H9 (cell line): ENCODE measurements around the gene HSPB1. TPM values are rescaled to one million over a fixed set of nuclear protein-coding genes. Genes with fewer than 3 reads are reported as not detected.

Experiments
- DNase-seq: peaks from one replicate; pipeline ENCODE4 v3.0.0-alpha.2; 2017
- H2AFZ ChIP-seq: one replicate; pipeline ENCODE4 v1.6.1; 2013; ENCODE audit warnings: mild to moderate bottlenecking, low read length, control low read depth, moderate library complexity
- H2AK5ac ChIP-seq: 2 replicates; pipeline ENCODE4 v1.6.1; 2013; ENCODE audit warnings: low read length, control low read depth, mixed read lengths; ENCODE audit not compliant: insufficient read length
- H2BK120ac ChIP-seq: one replicate; pipeline ENCODE4 v1.6.1; 2013; ENCODE audit warnings: low read depth, mild to moderate bottlenecking, low read length, control low read depth, inconsistent platforms; ENCODE audit not compliant: poor library complexity, severe bottlenecking
- H2BK12ac ChIP-seq: 2 replicates; pipeline ENCODE4 v1.6.1; 2013; ENCODE audit warnings: low read length, control low read depth, mixed read lengths, low read depth; ENCODE audit not compliant: insufficient read length
- H2BK15ac ChIP-seq: 2 replicates; pipeline ENCODE4 v1.6.1; 2013; ENCODE audit warnings: low read depth, low read length, control low read depth
- H2BK20ac ChIP-seq: one replicate; pipeline ENCODE4 v1.6.1; 2013; ENCODE audit warnings: low read depth, mild to moderate bottlenecking, low read length, control low read depth, inconsistent platforms; ENCODE audit not compliant: poor library complexity, severe bottlenecking
- H2BK5ac ChIP-seq: 2 replicates; pipeline ENCODE4 v1.6.1; 2013; ENCODE audit warnings: low read length, control low read depth, mixed read lengths; ENCODE audit not compliant: insufficient read length
- H3K14ac ChIP-seq: 2 replicates; pipeline ENCODE4 v1.6.1; 2013; ENCODE audit warnings: low read length, control low read depth; ENCODE audit not compliant: insufficient read depth
- H3K18ac ChIP-seq: 2 replicates; pipeline ENCODE4 v1.6.1; 2013; ENCODE audit warnings: low read depth, mild to moderate bottlenecking, mixed read lengths, low read length, control low read depth; ENCODE audit not compliant: insufficient read length
- H3K23ac ChIP-seq: 2 replicates; pipeline ENCODE4 v1.6.1; 2013; ENCODE audit warnings: low read length, control low read depth, mixed read lengths, low read depth; ENCODE audit not compliant: insufficient read length
- H3K23me2 ChIP-seq: 2 replicates; pipeline ENCODE4 v1.6.1; 2013; ENCODE audit warnings: low read depth, mild to moderate bottlenecking, mixed read lengths, low read length, control low read depth; ENCODE audit not compliant: insufficient read length, poor library complexity, severe bottlenecking
- H3K27ac ChIP-seq: 2 replicates; pipeline ENCODE4 v1.5.1; 2013; ENCODE audit warnings: low read length, control low read depth, mixed read lengths, low read depth; ENCODE audit not compliant: insufficient read length
- H3K27me3 ChIP-seq: 2 replicates; pipeline ENCODE4 v1.6.1; 2013; ENCODE audit warnings: low read length, control low read depth, inconsistent platforms; ENCODE audit not compliant: insufficient read depth
- H3K4ac ChIP-seq: 2 replicates; pipeline ENCODE4 v1.6.1; 2013; ENCODE audit warnings: low read depth, mild to moderate bottlenecking, control low read depth, inconsistent platforms, low read length, moderate library complexity
- H3K4me1 ChIP-seq: 2 replicates; pipeline ENCODE4 v1.6.1; 2013; ENCODE audit warnings: low read length, control low read depth, inconsistent platforms; ENCODE audit not compliant: insufficient read depth
- H3K4me2 ChIP-seq: 2 replicates; pipeline ENCODE4 v1.6.1; 2013; ENCODE audit warnings: low read length, control low read depth, mixed read lengths; ENCODE audit not compliant: insufficient read length, insufficient read depth
- H3K56ac ChIP-seq: 2 replicates; pipeline ENCODE4 v1.6.1; 2013; ENCODE audit warnings: low read depth, mild to moderate bottlenecking, mixed read lengths, low read length, control low read depth; ENCODE audit not compliant: insufficient read length
- H3K79me1 ChIP-seq: 2 replicates; pipeline ENCODE4 v1.6.1; 2013; ENCODE audit warnings: low read depth, mild to moderate bottlenecking, moderate library complexity, low read length, control low read depth, inconsistent platforms; ENCODE audit not compliant: insufficient read depth, poor library complexity, severe bottlenecking
- H3K79me2 ChIP-seq: 2 replicates; pipeline ENCODE4 v1.6.1; 2013; ENCODE audit warnings: low read length, control low read depth, inconsistent platforms; ENCODE audit not compliant: insufficient read depth
- H3K9ac ChIP-seq: 2 replicates; pipeline ENCODE4 v1.6.1; 2013; ENCODE audit warnings: low read length, control low read depth, mixed read lengths; ENCODE audit not compliant: insufficient read length; ENCODE audit errors: extremely low read depth
- H3K9me3 ChIP-seq: one replicate; pipeline ENCODE4 v1.6.1; 2013; ENCODE audit warnings: low read depth, low read length, inconsistent platforms; ENCODE audit not compliant: control insufficient read depth
- H3T11ph ChIP-seq: one replicate; pipeline ENCODE4 v1.6.1; 2013; ENCODE audit warnings: mild to moderate bottlenecking, low read length, control low read depth, inconsistent platforms
- H4K20me1 ChIP-seq: one replicate; pipeline ENCODE4 v1.6.1; 2013; ENCODE audit not compliant: control insufficient read depth, insufficient read length, insufficient read depth
- H4K5ac ChIP-seq: 2 replicates; pipeline ENCODE4 v1.6.1; 2013; ENCODE audit warnings: low read depth, mild to moderate bottlenecking, mixed read lengths, low read length, control low read depth; ENCODE audit not compliant: insufficient read length
- H4K8ac ChIP-seq: replicated peaks from 2 replicates; pipeline ENCODE4 v1.6.1; 2013; ENCODE audit warnings: low read length, control low read depth, mixed read lengths, low read depth; ENCODE audit not compliant: insufficient read length
- H4K91ac ChIP-seq: 2 replicates; pipeline ENCODE4 v1.6.1; 2013; ENCODE audit warnings: low read depth, mild to moderate bottlenecking, moderate library complexity, mixed read lengths, low read length, control low read depth; ENCODE audit not compliant: insufficient read length
- H3K27ac Mint-ChIP-seq, 3 experiments: 2 replicates in 2 of 3; 3 replicates in 1 of 3; pipeline ENCODE4 v1.8.0; 2020 to 2021; ENCODE audit warnings: mixed read lengths in 3 of 3, mild to moderate bottlenecking in 1 of 3, moderate library complexity in 1 of 3
- H3K27me3 Mint-ChIP-seq: 2 replicates; pipeline ENCODE4 v1.8.0; 2021; ENCODE audit warnings: low read depth, mild to moderate bottlenecking, moderate library complexity, mixed read lengths
- H3K36me3 Mint-ChIP-seq, 3 experiments: 2 replicates in 2 of 3; 3 replicates in 1 of 3; pipeline ENCODE4 v1.8.0; 2020 to 2021; ENCODE audit warnings: low read depth in 3 of 3, mixed read lengths in 3 of 3; ENCODE audit not compliant: insufficient read depth in 1 of 3
- H3K4me1 Mint-ChIP-seq, 2 experiments: 2 replicates each; pipeline ENCODE4 v1.8.0; 2020; ENCODE audit warnings: mixed read lengths in 2 of 2
- H3K4me3 Mint-ChIP-seq, 2 experiments: 2 replicates in 1 of 2; 3 replicates in 1 of 2; pipeline ENCODE4 v1.8.0; 2020 to 2021; ENCODE audit warnings: mild to moderate bottlenecking in 2 of 2, mixed read lengths in 2 of 2, moderate library complexity in 1 of 2
- H3K9me3 Mint-ChIP-seq, 2 experiments: 2 replicates in 1 of 2; 3 replicates in 1 of 2; pipeline ENCODE4 v1.8.0; 2020; ENCODE audit warnings: mild to moderate bottlenecking in 2 of 2, mixed read lengths in 2 of 2, moderate library complexity in 1 of 2
- WGBS: extraction: QIAGEN DNeasy Blood & Tissue Kit; methylation state at CpG from one replicate; pipeline ENCODE4 v1.1.7; 2013; ENCODE audit warnings: missing lambda C conversion rate, low lambda C conversion rate, mixed read lengths; ENCODE audit not compliant: insufficient read length; ENCODE audit errors: extremely low coverage; 5-methylcytosine and 5-hydroxymethylcytosine counted together
- total RNA-seq: library from RNA; stranded (reverse); gene quantifications from 2 replicates; pipeline ENCODE4 v1.2.1, GENCODE V29; 2021
- TF ChIP-seq, protein P1 (sequence below): fragments of 200-600 bp; sonication (generic); conservative IDR thresholded peaks from 3 replicates; pipeline ENCODE4 v1.8.0; 2021; ENCODE audit warnings: antibody characterized with exemption, mild to moderate bottlenecking

Gene HSPB1
- total RNA-seq, 1 experiment from 2014 or later, result 186 TPM

GRCh38 chr7:76351372-76351771, 48.9 kb downstream of the HSPB1 start:
- H3K4me2 ChIP-seq, result no peak overlapping the region
- H3K14ac ChIP-seq, result no peak overlapping the region
- H4K91ac ChIP-seq, result no peak overlapping the region
- H3K9me3 Mint-ChIP-seq, result peaks cover 0 to 2% of the 10 kb centered on the region in 2 experiments; a peak in 3 of 5 replicates
- H3K79me2 ChIP-seq, result peaks cover 84% of the 10 kb centered on the region
- no peak overlapping the region for H2AFZ ChIP-seq
- H2AK5ac ChIP-seq, result no peak overlapping the region
- H4K5ac ChIP-seq, result no peak overlapping the region
- no peak for DNase-seq
- no peak overlapping the region for H2BK12ac ChIP-seq
- no peak overlapping the region for H2BK5ac ChIP-seq
- H2BK15ac ChIP-seq, result no peak overlapping the region
- no peak overlapping the region for H3K4me3 Mint-ChIP-seq
- no peaks in the 10 kb centered on the region for H3K9me3 ChIP-seq
- no peaks in the 10 kb centered on the region for H4K20me1 ChIP-seq
- no peak overlapping the region for H2BK20ac ChIP-seq
- H3K36me3 Mint-ChIP-seq, result peaks cover 69 to 91% (median 88%) of the 10 kb centered on the region in 3 experiments
- peaks cover 42% of the 10 kb centered on the region in 2 experiments for H3K4me1 Mint-ChIP-seq
- H3K27ac ChIP-seq, result no peak overlapping the region
- no peaks in the 10 kb centered on the region for H3K27me3 Mint-ChIP-seq
- 0 out of 7 replicates have a peak overlapping the region, but pooled peaks of 1 of the 3 experiments have one; percentile 12 for H3K27ac Mint-ChIP-seq
- no peak overlapping the region for H2BK120ac ChIP-seq
- peaks cover 3% of the 10 kb centered on the region; the same call in 1 of the 2 replicates for H3K4me1 ChIP-seq
- H3K56ac ChIP-seq, result no peak overlapping the region
- no peak overlapping the region for H3K18ac ChIP-seq
- H3K27me3 ChIP-seq, result no peaks in the 10 kb centered on the region
- H3K4ac ChIP-seq, result no peak overlapping the region
- WGBS, result no CpG with 5 or more reads among the region's 7 CpGs
- peaks cover 2% of the 10 kb centered on the region for H3K79me1 ChIP-seq
- TF ChIP-seq, protein P1, sequence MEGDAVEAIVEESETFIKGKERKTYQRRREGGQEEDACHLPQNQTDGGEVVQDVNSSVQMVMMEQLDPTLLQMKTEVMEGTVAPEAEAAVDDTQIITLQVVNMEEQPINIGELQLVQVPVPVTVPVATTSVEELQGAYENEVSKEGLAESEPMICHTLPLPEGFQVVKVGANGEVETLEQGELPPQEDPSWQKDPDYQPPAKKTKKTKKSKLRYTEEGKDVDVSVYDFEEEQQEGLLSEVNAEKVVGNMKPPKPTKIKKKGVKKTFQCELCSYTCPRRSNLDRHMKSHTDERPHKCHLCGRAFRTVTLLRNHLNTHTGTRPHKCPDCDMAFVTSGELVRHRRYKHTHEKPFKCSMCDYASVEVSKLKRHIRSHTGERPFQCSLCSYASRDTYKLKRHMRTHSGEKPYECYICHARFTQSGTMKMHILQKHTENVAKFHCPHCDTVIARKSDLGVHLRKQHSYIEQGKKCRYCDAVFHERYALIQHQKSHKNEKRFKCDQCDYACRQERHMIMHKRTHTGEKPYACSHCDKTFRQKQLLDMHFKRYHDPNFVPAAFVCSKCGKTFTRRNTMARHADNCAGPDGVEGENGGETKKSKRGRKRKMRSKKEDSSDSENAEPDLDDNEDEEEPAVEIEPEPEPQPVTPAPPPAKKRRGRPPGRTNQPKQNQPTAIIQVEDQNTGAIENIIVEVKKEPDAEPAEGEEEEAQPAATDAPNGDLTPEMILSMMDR, result no peak
- H3T11ph ChIP-seq, result no peak overlapping the region
- H4K8ac ChIP-seq, result no peak overlapping the region
- H3K23ac ChIP-seq, result no peak overlapping the region
- H3K23me2 ChIP-seq, result no peaks in the 10 kb centered on the region
- H3K9ac ChIP-seq, result no peak overlapping the region
